Testis (tissue), 3 donors: ENCODE data around the gene CTNNA2. TPM values are rescaled to one million over a fixed set of nuclear protein-coding genes. Genes with fewer than 3 reads are reported as not detected.

Experiments
- DNase-seq: peaks from one replicate; pipeline ENCODE4 v3.0.0-alpha.2; 2019
- H3K27ac ChIP-seq, 2 donors: fragments of 200-600 bp; sonication (generic); one replicate each; pipeline ENCODE4 v1.5.1; 2019
- H3K27me3 ChIP-seq: fragments of 200-600 bp; sonication (generic); one replicate; pipeline ENCODE4 v1.5.1; 2019
- H3K36me3 ChIP-seq: fragments of 200-600 bp; sonication (generic); one replicate; pipeline ENCODE4 v1.5.1; 2017; ENCODE audit warnings: low read depth; ENCODE audit errors: missing control alignments
- H3K4me1 ChIP-seq: fragments of 200-600 bp; sonication (generic); one replicate; pipeline ENCODE4 v1.5.1; 2019
- H3K4me3 ChIP-seq, 2 donors: fragments of 200-600 bp; sonication (generic); one replicate each; pipeline ENCODE4 v1.5.1; 2017 to 2019
- H3K9me3 ChIP-seq: fragments of 200-600 bp; sonication (generic); one replicate; pipeline ENCODE4 v1.5.1; 2017
- POLR2A ChIP-seq: fragments of 450-650 bp; IDR thresholded peaks from one replicate; pipeline ENCODE4 v1.6.1; 2017; ENCODE audit warnings: antibody characterized with exemption, mild to moderate bottlenecking, moderate library complexity
- WGBS, 2 donors: methylation state at CpG; one replicate each; pipeline ENCODE4 v1.1.5; 2018; 5-methylcytosine and 5-hydroxymethylcytosine counted together
- intact Hi-C: fragments of 100-400 bp; cut with DNase I; formaldehyde crosslinking; loops from one replicate; pipeline ENCODE4 v1.15.1; 2023; ENCODE audit warnings: low total_unique reads
- polyA plus RNA-seq: library from polyadenylated mRNA; stranded (reverse); fragments of 350-450 nt; fragmentation: Illumina TruSeq; extraction: RNeasy Lipid Tissue Mini Kit (QIAGEN cat#74804); gene quantifications from one replicate; pipeline ENCODE4 v1.2.3, GENCODE V29; 2014; ENCODE audit warnings: low read depth, low replicate concordance; ENCODE audit not compliant: insufficient read depth
- total RNA-seq, 2 donors: library from RNA; depleted of rRNA; stranded (reverse); fragments of >200 nt; gene quantifications; one replicate each; pipeline ENCODE4 v1.2.3, GENCODE V29; 2016
- TF ChIP-seq, protein P1 (sequence below), 3 experiments: fragments of 450-650 bp in 2 of 3; fragments of 200-600 bp in 1 of 3; sonication (generic) in 1 of 3; IDR thresholded peaks; one replicate each; pipeline ENCODE4 v1.5.1; 2016 to 2019; ENCODE audit warnings: antibody characterized with exemption in 3 of 3, mild to moderate bottlenecking in 2 of 3, moderate library complexity in 1 of 3

The CTNNA2 gene
- total and polyA plus RNA-seq, 3 donors from 2014 or later, result 36.8 to 44.5 (median 43.4) TPM

DNA sequence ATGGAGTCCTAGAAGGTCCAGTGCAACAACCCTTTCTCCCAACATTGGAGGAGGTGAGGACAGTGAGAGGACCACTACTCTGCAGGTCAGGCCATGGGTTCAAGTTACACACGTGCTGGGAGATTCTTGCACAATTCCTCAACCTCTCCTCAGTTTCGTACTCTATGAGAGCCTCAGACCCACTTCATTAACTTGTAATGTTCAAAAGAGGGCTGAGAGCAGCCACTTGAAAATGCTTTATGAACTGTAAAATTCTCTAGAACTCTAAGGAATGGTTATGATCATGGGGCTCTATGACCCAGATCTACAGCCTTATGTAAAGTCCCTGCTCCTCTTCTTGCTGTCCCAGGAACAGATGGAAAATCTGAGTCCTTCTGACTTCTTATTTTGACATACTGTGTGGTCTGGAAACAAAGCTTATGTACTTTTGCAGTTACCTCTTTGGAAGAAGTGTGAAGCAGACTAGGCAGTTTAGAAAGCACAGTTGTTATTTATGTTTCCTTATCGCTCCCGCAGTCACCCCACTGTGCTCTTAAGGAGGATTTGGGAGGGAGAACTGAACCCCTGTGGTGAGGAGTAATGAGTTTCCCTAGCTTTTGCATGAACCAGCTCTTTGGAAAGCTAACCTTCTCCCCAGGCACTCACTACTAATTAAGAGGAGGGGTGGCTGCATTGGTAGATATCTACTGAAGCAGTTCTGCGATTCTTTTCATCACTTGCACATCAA, 495.1 kb downstream of the CTNNA2 start:
- Histone ChIP-seq H3K27me3 (no peaks in the 10 kb centered on the region), H3K9me3 (no peaks in the 10 kb centered on the region), H3K4me1 (no peaks in the 10 kb centered on the region), H3K36me3 (no peaks in the 10 kb centered on the region), H3K27ac (no peak overlapping the region), H3K4me3 (no peak overlapping the region)
- intact Hi-C loops, result no loop called here
- no peak for DNase-seq
- WGBS, 2 donors, result 47 to 49% methylated on average over 5 of the region's 5 CpGs
- TF ChIP-seq, protein P1, sequence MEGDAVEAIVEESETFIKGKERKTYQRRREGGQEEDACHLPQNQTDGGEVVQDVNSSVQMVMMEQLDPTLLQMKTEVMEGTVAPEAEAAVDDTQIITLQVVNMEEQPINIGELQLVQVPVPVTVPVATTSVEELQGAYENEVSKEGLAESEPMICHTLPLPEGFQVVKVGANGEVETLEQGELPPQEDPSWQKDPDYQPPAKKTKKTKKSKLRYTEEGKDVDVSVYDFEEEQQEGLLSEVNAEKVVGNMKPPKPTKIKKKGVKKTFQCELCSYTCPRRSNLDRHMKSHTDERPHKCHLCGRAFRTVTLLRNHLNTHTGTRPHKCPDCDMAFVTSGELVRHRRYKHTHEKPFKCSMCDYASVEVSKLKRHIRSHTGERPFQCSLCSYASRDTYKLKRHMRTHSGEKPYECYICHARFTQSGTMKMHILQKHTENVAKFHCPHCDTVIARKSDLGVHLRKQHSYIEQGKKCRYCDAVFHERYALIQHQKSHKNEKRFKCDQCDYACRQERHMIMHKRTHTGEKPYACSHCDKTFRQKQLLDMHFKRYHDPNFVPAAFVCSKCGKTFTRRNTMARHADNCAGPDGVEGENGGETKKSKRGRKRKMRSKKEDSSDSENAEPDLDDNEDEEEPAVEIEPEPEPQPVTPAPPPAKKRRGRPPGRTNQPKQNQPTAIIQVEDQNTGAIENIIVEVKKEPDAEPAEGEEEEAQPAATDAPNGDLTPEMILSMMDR (IDR thresholded peaks at IDR 0.05), result no peak
- no peak for TF ChIP-seq POLR2A

DNA sequence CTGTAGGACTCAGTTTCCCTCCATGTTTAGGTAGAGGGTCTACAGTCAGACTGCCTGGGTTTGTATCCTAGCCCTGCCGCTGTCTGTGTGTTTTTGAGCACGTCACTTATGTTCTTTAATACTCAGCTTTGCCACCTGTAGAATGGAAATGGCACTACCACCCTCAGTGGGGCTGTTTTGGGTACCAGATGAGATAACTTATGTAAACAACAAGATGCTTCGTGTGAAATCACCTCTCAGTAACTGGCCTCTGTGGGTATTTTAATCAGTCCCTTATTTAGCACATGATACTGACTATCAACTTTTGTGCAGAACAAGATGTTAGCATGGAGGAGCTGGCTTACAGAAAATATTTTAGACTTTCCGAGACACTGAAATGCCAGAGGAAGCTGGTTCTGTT, 495.7 kb downstream of the CTNNA2 start:
- 72 to 78% methylated on average over 4 of the region's 4 CpGs for WGBS, 2 donors

DNA sequence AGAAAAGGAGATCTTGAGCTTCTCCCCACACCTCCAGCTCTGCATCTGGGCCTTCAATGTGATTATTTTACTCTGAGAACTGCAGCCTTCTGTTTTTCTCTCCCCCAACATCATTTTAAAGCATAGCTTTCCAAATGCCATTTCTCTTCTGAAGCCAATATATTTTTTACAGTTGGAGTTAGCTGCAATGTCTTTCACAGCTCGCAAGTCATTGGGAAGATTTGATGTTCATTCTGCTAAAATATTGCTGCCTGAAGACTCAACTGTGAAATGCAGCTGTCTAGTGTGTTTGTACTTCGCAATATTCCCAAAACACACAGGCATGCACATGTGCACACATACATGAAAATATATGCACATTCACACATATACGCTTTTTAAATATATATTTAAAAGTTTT, 496.4 kb downstream of the CTNNA2 start:
- Histone ChIP-seq H3K36me3 (no peaks in the 10 kb centered on the region), H3K4me1 (no peaks in the 10 kb centered on the region), H3K4me3 (no peak overlapping the region), H3K27ac (no peak overlapping the region), H3K9me3 (no peaks in the 10 kb centered on the region), H3K27me3 (no peaks in the 10 kb centered on the region)
- WGBS, 2 donors, result 87 to 97% methylated on average over 3 of the region's 3 CpGs
- no peak for DNase-seq
- no peak for TF ChIP-seq POLR2A
- intact Hi-C loops, result no loop called here

More for the DNA sequence above, 495.7 kb downstream of the CTNNA2 start:
- Histone ChIP-seq H3K27me3 (no peaks in the 10 kb centered on the region), H3K4me1 (no peaks in the 10 kb centered on the region), H3K36me3 (no peaks in the 10 kb centered on the region), H3K9me3 (no peaks in the 10 kb centered on the region), H3K27ac (no peak overlapping the region), H3K4me3 (no peak overlapping the region)
- TF ChIP-seq POLR2A, result no peak
- TF ChIP-seq, protein P1 (IDR thresholded peaks at IDR 0.05), result no peak
- DNase-seq, result no peak
- intact Hi-C loops, result no loop called here

DNA sequence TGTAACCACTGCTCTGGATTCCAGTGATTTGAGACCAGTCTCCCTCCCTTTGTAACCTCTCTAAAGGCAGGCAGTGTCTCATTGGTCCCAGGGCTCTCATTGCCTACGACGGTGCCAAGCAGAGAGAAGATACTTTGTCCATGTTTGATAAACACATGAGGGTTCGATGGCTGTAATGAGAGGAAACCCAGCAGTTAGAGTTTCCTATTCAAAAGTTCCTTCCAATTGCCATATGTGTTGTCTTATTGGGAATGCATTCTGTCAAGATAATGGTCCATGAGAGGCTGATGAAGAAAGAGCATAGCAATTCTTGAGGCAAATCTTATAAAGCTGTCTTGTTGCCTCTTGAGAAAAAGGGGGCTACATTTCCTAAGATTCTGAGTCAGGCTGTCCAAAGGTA, 499.2 kb downstream of the CTNNA2 start:
- DNase-seq, result no peak
- intact Hi-C loops, result no loop called here
- 51 to 60% methylated on average over 3 of the region's 3 CpGs for whole genome bisulfite sequencing, 2 donors

DNA sequence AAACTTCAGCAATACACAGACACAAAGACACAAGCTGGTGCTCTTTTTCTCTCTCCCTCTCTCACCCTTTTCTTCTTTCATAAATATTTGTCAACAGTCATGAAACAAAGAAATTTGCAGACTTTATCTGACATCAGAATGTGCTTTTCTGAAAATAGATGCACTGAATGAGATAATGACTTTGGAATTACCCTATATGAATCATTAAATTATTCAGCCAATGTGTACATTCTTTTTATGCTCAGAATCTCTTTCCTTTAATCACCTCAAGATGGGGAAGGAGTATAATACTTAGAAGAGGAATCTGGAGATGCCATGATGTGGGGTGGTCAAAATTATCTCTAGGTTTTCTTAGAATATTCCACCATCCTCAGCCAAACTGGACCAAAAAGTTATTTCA, 501.8 kb downstream of the CTNNA2 start:
- no peak for DNase-seq
- TF ChIP-seq, protein P1 (IDR thresholded peaks at IDR 0.05), result no peak
- TF ChIP-seq POLR2A, result no peak
- Histone ChIP-seq H3K4me3 (no peak overlapping the region), H3K27ac (no peak overlapping the region), H3K36me3 (no peaks in the 10 kb centered on the region), H3K4me1 (no peaks in the 10 kb centered on the region), H3K9me3 (no peaks in the 10 kb centered on the region), H3K27me3 (no peaks in the 10 kb centered on the region)
- intact Hi-C loops, result no loop called here

More for the DNA sequence above, 499.2 kb downstream of the CTNNA2 start:
- Histone ChIP-seq H3K36me3 (no peaks in the 10 kb centered on the region), H3K4me1 (no peaks in the 10 kb centered on the region), H3K9me3 (no peaks in the 10 kb centered on the region), H3K27me3 (no peaks in the 10 kb centered on the region), H3K4me3 (no peak overlapping the region), H3K27ac (no peak overlapping the region)
- TF ChIP-seq, protein P1 (IDR thresholded peaks at IDR 0.05), result no peak
- TF ChIP-seq POLR2A, result no peak
